Suppressor macrophage treated with lipopolysaccharide for 1 hour (primary cell): ENCODE data around the gene NKAP.
"Not testable (repeated sequence)": the region's sequence is repeated elsewhere in the genome, so short reads cannot be mapped to it uniquely, and the experiment has no call there.

ENCODE experiments used
- DNase-seq, 3 donors: peaks; one replicate each; pipeline ENCODE4 v3.0.0-alpha.2; 2020 to 2022

NKAP gene

DNA sequence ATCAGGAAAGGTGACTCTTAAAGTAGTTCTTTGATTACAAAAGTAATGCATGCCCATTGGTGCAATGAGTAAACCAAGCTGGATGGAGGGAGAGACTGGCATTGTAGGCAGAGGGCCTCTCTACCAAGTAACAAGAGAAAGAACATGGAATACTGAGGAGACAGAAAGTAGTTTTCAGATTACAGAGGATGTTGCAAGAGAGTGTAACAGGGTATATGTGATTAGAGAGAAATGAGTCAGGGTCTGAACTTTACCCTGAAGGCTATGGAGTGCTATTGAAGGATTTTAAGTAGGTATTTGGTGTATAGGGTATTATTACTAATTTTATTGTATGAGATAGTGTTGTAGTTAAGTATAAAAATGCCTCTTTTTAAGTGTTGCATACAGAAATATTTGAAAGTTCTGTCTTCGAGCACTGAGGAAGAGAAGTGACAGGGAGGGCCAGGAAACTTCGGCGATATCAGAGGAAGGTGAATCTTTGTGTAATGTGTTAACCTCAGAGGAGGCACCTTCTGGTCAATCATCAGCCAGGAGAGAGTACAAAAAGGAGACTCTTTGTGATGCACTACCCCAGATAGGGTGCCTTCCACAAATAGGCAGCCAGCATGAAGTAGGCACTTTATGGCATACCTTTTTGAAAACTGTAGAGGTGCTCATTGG lies 8.2 kb downstream of the NKAP start:
- DNase-seq, result no peak

DNA sequence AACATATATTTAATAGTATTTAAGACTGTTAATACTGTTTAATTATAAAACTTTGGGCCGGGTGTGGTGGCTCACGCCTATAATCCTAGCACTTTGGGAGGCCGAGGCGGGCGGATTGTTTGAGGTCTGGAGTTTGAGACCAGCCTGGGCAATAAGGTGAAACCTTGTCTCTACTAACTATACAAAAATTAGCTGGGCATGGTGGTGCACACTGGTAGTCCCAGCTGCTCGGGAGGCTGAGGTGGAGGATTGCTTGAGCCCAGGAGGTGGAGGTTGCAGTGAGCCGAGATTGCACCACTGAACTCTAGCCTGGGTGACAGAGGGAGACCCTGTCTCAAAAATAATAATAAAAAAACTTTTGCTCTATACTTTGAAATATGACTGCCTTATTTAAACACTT lies 21.2 kb downstream of the NKAP start:
- DNase-seq, result not testable (repeated sequence)

DNA sequence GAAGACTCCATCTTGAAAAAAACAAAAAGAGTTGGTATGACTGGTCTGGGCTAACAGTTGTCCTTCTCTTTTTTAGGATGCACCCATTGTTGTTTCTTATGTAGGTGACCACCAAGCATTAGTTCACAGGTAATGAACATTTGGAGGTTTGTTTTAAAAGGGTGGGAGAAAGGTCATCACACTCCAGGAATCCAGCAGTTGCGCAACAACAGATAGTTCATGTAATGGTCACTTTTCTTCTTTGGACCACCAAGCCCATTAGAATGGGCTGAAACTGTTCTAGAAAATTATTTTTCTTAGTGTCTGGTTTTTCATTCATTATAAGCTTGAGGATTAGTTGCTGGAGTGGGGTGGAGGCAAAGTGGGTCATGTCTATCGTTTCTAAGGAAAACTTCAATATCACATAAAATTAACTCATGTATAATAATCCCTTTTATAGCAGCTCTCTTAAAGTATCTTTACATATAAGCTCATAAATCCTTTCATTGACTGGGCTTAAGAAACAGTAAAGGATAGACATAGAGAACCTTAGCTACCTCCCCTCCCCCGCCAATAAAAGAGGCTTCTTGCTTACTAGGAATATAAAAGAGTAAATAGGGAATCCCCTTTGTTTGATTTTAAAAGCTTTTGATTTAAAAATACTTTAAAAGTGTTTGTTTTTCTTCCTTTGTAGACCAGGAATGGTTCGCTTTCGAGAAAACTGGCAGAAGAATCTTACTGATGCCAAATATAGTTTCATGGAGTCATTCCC lies 23.5 kb downstream of the NKAP start:
- no peak for DNase-seq

DNA sequence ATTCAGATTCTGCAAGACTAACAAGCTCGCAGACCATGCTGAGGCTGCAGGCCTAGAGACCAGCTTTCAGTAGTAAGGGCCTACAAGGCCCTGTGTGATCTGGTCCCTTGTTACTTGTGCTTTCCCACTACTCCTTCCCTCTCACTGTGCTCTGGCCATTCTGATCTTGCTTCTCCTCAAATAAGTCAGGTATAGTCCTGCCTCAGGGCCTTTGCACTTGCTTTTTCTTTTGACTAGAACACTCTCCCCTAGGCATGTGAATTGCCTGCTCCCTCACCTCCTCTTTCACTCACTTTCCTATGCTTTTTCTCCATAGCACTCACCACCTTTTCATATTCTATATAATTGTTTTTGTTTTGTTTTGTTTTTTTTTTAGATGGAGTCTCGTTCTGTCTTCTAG lies 25.7 kb downstream of the NKAP start:
- no peak for DNase-seq

DNA sequence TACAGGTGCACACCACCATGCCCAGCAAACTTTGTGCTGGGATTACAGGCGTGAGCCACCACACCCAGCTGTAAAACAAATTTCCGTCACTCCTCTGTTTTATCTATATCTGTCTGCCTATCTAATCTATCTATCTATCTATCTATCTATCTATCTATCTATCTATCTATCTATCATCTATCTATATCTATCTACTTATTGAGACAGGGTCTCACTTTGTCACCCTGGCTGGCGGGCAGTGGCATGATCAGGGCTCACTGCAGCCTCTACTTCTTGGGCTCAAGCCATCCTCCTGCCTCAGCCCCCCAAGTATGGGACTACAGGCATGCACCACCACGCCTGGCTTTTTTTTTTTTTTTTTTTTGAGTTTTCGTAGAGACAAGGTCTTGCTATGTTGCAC lies 27.2 kb downstream of the NKAP start:
- DNase-seq, result no peak

DNA sequence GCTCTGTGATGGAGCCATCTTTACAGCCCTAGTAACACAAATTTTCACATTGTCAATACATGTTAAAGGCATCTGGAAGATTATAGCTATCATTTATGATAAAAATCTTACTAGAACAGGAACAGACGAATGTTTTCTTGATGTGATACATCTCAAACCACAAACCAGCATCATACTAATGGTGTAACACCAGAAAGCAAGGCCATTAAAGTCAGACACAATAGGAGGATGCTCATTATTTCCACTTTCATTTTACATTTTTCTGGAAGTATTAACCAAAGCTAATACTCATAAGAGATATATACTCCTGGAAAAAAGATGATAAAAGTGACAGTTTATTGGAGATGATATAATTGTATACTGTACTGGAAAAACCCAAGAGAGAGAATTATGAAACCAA lies 42.6 kb downstream of the NKAP start:
- no peak for DNase-seq

DNA sequence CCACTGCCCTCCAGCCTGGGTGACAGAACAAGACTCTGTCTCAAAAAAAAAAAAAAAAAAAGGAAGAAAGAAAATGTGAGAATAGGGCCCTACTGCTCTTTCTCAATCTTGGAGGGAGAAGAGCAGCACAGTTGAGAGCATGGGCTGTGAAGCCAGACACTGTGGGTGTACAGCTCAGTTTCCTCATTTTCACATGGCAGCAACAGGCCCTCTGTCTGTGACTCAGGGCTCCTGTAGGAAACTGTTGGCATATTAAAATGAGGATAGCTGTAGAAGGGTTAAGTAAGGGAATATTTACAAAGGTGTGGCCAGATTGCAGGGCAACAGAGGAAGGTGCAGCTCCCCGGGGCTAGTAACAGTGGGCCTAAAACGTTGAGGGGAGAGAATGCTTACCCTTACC lies 44.4 kb downstream of the NKAP start:
- DNase-seq, result peak; percentile 62 to 87 (median 84)

DNA sequence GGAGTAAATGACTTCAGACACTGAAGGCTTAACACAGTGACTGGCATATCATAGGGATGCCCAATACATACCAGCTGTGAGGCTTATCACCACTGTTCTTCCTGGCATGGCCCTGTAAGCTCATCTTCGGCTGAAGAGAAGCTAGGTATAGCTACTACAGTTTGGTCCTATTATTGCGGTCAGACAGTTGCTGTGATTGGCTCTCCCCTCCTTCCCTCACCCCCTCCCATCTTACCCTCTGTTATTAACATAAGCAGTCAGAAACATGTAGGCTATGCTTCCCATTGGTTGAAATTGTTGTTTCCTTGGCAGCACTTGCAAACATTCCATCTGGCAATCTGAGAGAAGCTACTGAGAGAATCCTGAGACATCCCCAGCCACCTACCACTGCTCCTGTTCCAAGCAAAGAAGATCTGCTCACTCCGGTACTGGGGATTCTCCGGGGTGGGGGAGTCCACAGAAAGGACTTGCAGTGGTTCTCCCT lies 47.7 kb downstream of the NKAP start, which contains the start of gene AKAP14:
Gene AKAP14, plus strand, starts transcription at position 51 of the 484 bp plus-strand sequence. CDS start 7,331 bp downstream, outside the sequence.
- DNase-seq, result no peak

DNA sequence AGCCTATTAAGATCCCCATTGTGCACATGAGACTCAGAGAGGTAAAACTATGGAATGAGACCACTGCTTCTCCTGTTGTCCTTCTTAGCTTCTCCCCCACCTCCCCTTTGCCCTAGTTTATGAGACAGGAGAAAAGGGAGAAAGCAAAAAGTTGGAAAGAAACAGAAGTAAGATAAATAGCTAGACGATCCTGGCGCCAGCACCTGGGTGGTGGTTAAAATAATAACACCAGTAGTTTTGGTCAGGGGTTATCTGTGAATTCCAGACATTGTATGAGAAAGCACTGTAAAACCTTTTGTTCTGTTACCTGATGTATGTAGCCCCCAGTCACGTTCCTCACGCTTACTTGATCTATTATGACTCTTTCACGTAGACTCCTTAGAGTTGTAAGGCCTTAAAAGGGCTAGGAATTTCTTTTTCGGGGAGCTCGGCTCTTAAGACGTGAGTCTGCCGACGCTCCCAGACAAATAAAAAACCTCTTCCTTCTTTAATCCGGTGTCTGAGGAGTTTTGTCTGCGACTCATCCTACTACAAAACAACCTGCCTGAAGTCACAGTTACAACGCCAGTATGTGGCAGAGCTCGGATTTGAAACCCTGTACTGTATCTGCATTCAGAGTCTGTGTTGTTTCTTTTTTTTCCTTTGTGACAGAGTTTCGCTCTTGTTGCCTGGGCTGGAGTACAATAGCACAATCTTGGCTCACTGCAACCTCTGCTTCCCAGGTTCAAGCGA lies 51.4 kb downstream of the NKAP start:
- not testable (repeated sequence) for DNase-seq

DNA sequence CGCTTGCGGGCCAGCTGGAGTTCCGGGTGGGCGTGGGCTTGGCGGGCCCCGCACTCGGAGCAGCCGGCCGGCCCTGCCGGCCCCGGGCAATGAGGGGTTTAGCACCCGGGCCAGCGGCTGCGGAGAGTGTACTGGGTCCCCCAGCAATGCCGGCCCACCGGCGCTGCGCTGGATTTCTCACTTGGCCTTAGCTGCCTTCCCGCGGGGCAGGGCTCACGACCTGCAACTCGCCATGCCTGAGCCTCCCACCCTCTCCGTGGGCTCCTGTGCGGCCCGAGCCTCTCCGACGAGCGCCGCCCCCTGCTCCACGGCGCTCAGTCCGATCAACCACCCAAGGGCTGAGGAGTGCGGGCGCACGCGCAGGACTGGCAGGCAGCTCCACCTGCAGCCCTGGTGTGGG lies 52.9 kb downstream of the NKAP start:
- not testable (repeated sequence) for DNase-seq

DNA sequence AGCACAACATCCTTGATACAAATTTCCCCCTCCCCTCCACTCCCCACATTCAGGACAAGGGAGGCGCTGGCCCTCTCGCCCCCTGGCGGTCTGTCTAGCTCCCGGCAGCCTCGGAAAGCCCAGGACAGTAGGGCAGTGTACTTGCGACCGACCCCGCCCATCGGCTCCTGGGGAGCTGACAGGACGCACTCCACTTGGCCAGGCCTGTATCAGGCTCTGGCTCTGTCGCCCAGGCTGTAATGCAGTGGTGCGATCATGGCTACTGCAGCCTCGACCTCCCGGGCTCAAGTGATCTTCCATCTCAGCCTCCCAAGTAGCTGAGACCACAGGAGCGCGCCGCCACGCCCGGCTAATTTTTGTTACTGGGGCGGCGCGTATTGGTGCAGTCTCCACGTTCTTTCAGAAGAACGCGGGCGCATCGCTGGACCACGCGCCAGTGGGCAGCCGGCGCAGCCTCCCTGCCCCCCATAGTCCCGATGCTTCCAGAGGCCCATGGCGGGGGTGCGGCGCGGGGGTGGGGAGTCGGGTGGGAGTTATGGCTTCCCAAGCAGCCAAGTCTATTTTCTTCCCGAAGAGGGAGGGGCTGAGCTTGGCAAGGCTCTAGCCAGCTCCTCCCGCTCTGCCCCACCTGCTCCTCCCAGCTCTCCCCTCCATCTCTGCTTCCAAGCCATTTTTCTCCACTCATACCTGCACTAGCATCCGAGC lies 55.7 kb downstream of the NKAP start:
- DNase-seq, result peak; percentile 68 to 86 (median 73)

DNA sequence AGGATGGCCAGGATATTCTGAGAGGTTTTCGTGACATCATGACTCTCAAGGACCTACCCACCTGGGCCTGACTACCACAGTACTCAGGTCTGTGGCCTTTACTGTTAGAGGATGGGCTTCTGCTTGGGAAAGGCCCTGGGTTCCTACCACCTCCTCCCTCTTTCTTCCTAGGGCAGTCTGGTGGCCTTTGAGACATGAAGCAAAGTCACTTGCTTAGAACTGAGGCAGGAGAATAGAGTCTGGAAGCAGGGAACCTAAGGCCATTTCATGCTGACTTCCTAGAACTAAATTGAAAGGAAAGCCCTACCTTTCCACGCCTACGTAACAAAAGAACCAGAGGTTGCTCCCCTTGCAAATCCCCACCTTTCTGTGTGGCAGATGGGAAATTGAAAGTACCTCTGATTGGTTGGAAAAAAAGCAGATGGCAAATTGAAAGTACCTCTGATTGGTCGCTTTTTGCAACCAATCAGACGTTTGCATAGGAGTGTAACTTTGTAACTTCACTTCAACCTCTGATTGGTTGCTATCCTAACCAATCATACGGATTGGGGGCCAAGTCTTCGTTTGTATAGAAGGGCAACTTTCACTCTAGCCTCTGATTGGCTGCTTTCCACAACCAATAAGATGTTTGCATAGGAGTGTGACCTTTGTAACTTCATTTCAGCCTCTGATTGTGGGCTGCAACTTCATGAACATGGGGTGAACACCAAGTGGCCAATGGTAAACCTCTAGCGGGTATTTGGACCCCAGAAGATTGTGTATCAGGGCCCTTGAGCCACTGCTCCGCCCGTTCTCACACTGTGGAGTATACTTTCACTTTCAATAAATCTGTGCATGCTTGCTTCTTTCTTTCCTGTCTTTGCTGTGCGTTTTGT lies 57.8 kb downstream of the NKAP start:
- peak; percentile 8 to 32 (median 21) for DNase-seq

DNA sequence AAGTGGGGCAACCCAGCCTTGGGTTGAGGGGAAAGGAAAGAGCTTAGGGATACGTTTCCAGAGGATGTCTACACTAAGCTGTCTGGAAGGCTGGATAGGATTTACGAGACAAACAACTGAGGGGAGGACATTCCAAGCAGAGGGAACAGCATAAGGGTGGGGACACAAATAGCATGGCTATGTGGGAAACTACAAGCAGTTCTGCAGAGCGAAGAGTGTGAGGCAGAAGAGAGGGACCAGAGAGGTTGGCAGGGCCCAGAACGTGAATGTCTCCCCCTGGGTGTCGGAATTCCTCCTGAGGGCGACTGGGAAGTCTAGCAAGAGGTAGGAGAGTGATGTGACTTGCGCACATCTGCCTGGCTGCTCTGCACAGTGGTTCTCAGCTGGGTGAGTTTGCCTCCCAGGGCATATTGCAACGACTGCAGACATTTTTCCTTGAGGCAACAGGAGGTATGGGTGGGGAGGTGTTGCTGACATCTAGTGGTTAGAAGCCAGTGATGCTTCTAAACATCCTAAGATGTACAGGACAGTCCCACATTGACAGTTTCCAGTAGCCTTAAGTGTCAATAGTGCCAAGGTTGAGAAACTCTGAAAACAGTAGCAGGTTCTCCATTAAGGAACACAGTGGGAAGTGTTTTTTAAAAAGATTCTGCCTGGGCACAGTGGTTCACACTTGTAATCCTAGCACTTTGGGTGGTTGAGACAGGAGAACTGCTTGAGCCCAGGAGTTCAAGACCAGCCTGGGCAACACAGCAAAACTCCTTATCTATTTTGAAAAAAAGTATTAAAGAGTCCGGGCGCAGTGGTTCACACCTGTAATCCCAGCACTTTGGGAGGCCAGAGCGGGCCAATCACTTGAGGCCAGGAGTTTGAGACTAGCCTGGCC lies 62.8 kb downstream of the NKAP start:
- DNase-seq, result peak; percentile 45 to 58 (median 50)

DNA sequence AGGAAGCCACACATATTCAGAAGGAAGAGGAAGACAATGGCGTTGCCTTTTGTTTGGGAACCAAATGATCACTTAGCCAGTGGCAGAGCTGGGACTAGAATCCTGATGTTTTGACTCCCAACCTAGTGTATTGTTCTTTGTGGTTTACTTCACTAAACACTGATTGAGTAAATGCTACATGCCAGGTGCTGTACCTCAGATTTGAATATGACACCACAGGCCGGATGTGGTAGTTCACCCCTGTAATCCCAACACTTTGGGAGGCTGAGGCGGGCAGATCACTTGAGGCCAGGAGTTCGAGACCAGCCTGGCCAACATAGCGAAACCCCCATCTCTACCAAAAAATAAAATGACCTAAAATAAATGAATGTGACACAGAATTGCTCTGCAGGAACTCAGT lies 63.5 kb downstream of the NKAP start:
- no peak for DNase-seq

DNA sequence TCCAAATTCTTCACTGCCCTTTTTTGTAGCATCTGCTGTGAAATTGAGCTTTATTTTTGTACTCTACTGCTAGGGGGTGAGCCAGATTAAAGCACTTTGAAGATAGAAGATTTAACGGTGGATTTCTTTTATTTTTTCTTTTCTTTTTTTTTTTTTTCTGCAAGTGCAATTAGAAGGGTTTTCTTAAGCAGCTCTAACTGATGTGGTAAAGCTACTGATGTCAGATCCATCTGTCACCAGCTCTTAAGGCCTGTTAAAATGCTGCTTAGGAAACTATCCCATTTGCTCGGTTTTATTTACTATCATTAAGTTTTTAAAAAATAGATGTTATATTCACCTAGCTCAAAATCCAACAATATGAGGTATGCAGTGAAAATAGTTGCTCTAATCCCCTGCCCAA lies 64.8 kb downstream of the NKAP start:
- no peak for DNase-seq

DNA sequence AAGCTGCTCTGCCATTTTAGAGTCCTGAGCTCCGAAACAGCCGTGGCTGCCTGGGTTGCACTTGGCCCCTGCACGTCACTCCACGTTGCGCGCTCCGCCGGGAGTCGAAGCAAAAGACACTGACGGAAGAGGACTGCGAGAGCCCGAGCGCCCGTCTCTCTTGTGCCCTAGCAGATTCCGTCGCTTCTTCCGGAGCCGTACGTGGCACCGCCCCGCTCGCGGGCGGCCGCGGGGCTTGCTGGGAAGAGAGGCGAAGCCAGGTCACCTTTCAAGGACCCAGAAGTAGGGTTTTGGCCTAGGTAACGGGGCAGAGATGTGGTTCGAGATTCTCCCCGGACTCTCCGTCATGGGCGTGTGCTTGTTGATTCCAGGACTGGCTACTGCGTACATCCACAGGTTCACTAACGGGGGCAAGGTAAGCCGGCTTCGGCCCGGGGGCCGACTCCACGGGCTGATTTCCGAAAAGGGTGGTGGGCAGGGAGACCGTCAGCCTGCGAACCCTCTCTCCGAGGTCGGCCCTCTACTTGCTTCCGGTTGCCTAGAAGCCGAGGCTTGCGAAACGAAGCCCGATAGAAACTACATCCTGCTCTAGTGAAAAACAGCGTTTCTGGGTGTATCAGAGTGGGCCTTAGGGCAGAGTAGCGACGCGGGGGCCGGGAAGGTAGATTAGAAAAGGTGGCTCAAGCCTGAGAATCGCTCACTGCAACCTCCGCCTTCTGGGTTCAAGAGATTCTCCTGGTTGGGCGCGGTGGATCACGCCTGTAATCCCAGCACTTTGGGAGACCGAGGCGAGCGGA lies 71.8 kb downstream of the NKAP start, which contains the start of the genes NDUFA1 and RNF113A:
Gene NDUFA1, plus strand, starts transcription at position 234 of the 797 bp plus-strand sequence. Its CDS starts 80 bp downstream, at position 314.
Gene RNF113A, minus strand, starts transcription at position 135 of the 797 bp plus-strand sequence. Its CDS starts 120 bp downstream, at position 15.
- DNase-seq, result peak; percentile 85 to 92 (median 89)

DNA sequence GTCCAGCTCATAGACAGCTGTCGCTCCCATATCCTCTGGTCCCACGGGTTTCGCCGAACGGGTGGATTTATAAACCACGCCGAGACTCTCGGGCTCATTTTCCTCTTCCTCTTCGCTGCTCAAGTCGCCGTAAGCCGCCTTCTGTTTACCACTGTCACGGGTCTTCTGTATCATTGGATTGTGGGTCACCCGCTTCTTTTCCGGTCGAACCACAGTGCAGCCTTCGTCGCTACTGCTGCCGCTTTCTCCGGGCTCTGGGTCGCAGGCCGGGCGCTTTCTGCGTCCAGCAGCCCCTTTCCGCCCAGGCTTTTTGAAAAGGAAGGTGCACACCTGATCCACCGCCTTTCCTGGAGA lies 72.3 kb downstream of the NKAP start:
- peak; percentile 38 to 43 (median 39) for DNase-seq
